Neural cell (in vitro differentiated cells): ENCODE measurements around the gene GLTP. TPM values are rescaled to one million over a fixed set of nuclear protein-coding genes. Genes with fewer than 3 reads are reported as not detected.

ENCODE experiments used
- H2AFZ ChIP-seq: fragments of 200-600, 300-800 bp; sonication (generic), shearing (Covaris generic); 2 replicates; pipeline ENCODE4 v1.6.0; 2014; ENCODE audit warnings: low read depth, mild to moderate bottlenecking, antibody characterized with exemption, low read length, moderate library complexity
- H3F3A ChIP-seq: fragments of 200-600 bp; shearing (Covaris generic); 2 replicates; pipeline ENCODE4 v1.6.1; 2016; ENCODE audit warnings: mild to moderate bottlenecking, moderate library complexity, mixed read lengths, antibody characterized with exemption, low read length; ENCODE audit not compliant: insufficient read depth, poor library complexity, severe bottlenecking
- H3K27ac ChIP-seq: fragments of 200-600, 300-800 bp; sonication (generic), shearing (Covaris generic); 2 replicates; pipeline ENCODE4 v1.5.1; 2014; ENCODE audit warnings: mild to moderate bottlenecking, low read length, moderate library complexity
- H3K27me3 ChIP-seq: fragments of 300-800, 200-600 bp; sonication (generic), shearing (Covaris generic); 2 replicates; pipeline ENCODE4 v1.6.0; 2014; ENCODE audit warnings: mild to moderate bottlenecking, low read depth, low read length, moderate library complexity; ENCODE audit not compliant: insufficient read depth
- H3K36me3 ChIP-seq: fragments of 300-800, 200-600 bp; sonication (generic), shearing (Covaris generic); 2 replicates; pipeline ENCODE4 v1.5.1; 2014; ENCODE audit warnings: mild to moderate bottlenecking, antibody characterized with exemption, low read length, moderate library complexity; ENCODE audit not compliant: insufficient read depth
- H3K4me2 ChIP-seq: fragments of 300-800, 200-600 bp; sonication (generic), shearing (Covaris generic); 2 replicates; pipeline ENCODE4 v1.6.0; 2014; ENCODE audit warnings: mild to moderate bottlenecking, low read length
- H3K4me3 ChIP-seq: fragments of 300-800, 200-600 bp; sonication (generic), shearing (Covaris generic); 2 replicates; pipeline ENCODE4 v1.5.1; 2014; ENCODE audit warnings: mild to moderate bottlenecking, low read length, moderate library complexity
- H3K79me2 ChIP-seq: fragments of 200-600 bp; shearing (Covaris generic); replicated peaks from 2 replicates; pipeline ENCODE4 v1.6.0; 2014; ENCODE audit warnings: mild to moderate bottlenecking, low read length, moderate library complexity; ENCODE audit not compliant: insufficient read depth
- H3K9ac ChIP-seq: fragments of 300-800, 200-600 bp; sonication (generic), shearing (Covaris generic); 2 replicates; pipeline ENCODE4 v1.6.1; 2016; ENCODE audit warnings: mild to moderate bottlenecking, low read length, mixed read lengths
- H3K9me2 ChIP-seq: fragments of 200-600 bp; shearing (Covaris generic); 2 replicates; pipeline ENCODE4 v1.6.1; 2016; ENCODE audit warnings: mild to moderate bottlenecking, low read length, mixed read lengths; ENCODE audit not compliant: insufficient read depth
- H3K9me3 ChIP-seq: fragments of 200-600, 300-800 bp; sonication (generic), shearing (Covaris generic); 2 replicates; pipeline ENCODE4 v1.6.1; 2016; ENCODE audit warnings: mild to moderate bottlenecking, mixed run types, low read length, moderate library complexity, mixed read lengths
- H4K20me1 ChIP-seq: fragments of 200-600 bp; shearing (Covaris generic); 2 replicates; pipeline ENCODE4 v1.6.1; 2016; ENCODE audit warnings: mild to moderate bottlenecking, mixed run types; ENCODE audit not compliant: insufficient read depth
- CTCF ChIP-seq: fragments of 450-650 bp; IDR thresholded peaks from 2 replicates; pipeline ENCODE4 v1.5.1; 2014; ENCODE audit warnings: antibody characterized with exemption, mild to moderate bottlenecking, moderate library complexity; ENCODE audit not compliant: poor library complexity, severe bottlenecking
- EP300 ChIP-seq: fragments of 450-650 bp; conservative IDR thresholded peaks from 2 replicates; pipeline ENCODE4 v1.6.1; 2014; ENCODE audit warnings: antibody characterized with exemption, mild to moderate bottlenecking, moderate library complexity; ENCODE audit not compliant: poor library complexity, severe bottlenecking
- EZH2 ChIP-seq: fragments of 200-600, 300-800 bp; shearing (Covaris generic), sonication (generic); IDR thresholded peaks from 2 replicates; pipeline ENCODE4 v1.6.1; 2014; ENCODE audit warnings: antibody characterized with exemption, low read length, borderline replicate concordance, mild to moderate bottlenecking; ENCODE audit not compliant: insufficient read depth, poor library complexity, severe bottlenecking
- MXI1 ChIP-seq: fragments of 450-650 bp; conservative IDR thresholded peaks from 2 replicates; pipeline ENCODE4 v1.6.1; 2014; ENCODE audit warnings: antibody characterized with exemption, mild to moderate bottlenecking; ENCODE audit not compliant: poor library complexity, severe bottlenecking
- POLR2AphosphoS5 ChIP-seq: IDR thresholded peaks from 2 replicates; pipeline ENCODE4 v1.6.1; 2012
- RAD21 ChIP-seq: fragments of 450-650 bp; conservative IDR thresholded peaks from 2 replicates; pipeline ENCODE4 v1.6.1; 2014; ENCODE audit warnings: antibody characterized with exemption, mild to moderate bottlenecking, moderate library complexity
- REST ChIP-seq: IDR thresholded peaks from 2 replicates; pipeline ENCODE4 v1.6.1; 2012; ENCODE audit warnings: borderline replicate concordance
- SMC3 ChIP-seq: fragments of 450-650 bp; conservative IDR thresholded peaks from 2 replicates; pipeline ENCODE4 v1.6.1; 2014; ENCODE audit warnings: antibody characterized with exemption, mild to moderate bottlenecking, moderate library complexity; ENCODE audit not compliant: poor library complexity
- TAF1 ChIP-seq: IDR thresholded peaks from 2 replicates; pipeline ENCODE4 v1.6.1; 2012; ENCODE audit warnings: low read depth
- polyA plus RNA-seq: library from polyadenylated mRNA; depleted of rRNA; stranded (reverse); fragments of >200 nt; gene quantifications from 2 replicates; pipeline ENCODE4 v1.2.3, GENCODE V29; 2014

Gene GLTP
- polyA plus RNA-seq, 1 donor from 2014 or later: 25.0 TPM

GRCh38 chr12:109833307-109834189 lies 46.8 kb downstream of the GLTP start, which contains the start of gene TRPV4:
TRPV4 (minus strand) TSS chr12:109833398; CDS start chr12:109814796, 18,602 bp downstream.
- Histone ChIP-seq H3F3A (no peaks in the 10 kb centered on the region), H4K20me1 (no peaks in the 10 kb centered on the region), H3K27ac (no peak within 1 kb of the TSS), H3K9ac (no peak within 1 kb of the TSS), H3K4me3 (no peak within 1 kb of the TSS), H3K4me2 (no peak within 1 kb of the TSS), H2AFZ (no peak within 1 kb of the TSS), H3K27me3 (peaks cover 12% of the 10 kb centered on the region), H3K9me3 (no peaks in the 10 kb centered on the region), H3K36me3 (no peaks in the 10 kb centered on the region), H3K79me2 (no peaks in the 10 kb centered on the region), H3K9me2 (no peaks in the 10 kb centered on the region)
- no peak for TF ChIP-seq REST
- TF ChIP-seq SMC3: no peak
- TF ChIP-seq EP300: no peak
- no peak for TF ChIP-seq MXI1
- TF ChIP-seq CTCF: no peak
- TF ChIP-seq RAD21: no peak
- no peak for TF ChIP-seq EZH2
- no peak for TF ChIP-seq TAF1
- no peak for TF ChIP-seq POLR2AphosphoS5

GRCh38 chr12:109832541-109833306 lies 47.6 kb downstream of the GLTP start:
- Histone ChIP-seq H3K9me2 (no peaks in the 10 kb centered on the region), H3K4me3 (no peak overlapping the region), H3K27ac (no peak overlapping the region), H4K20me1 (no peaks in the 10 kb centered on the region), H3K36me3 (no peaks in the 10 kb centered on the region), H3K4me2 (no peak overlapping the region), H3K27me3 (peaks cover 12% of the 10 kb centered on the region), H2AFZ (no peak overlapping the region), H3K9me3 (no peaks in the 10 kb centered on the region), H3K79me2 (no peaks in the 10 kb centered on the region), H3K9ac (no peak overlapping the region), H3F3A (no peaks in the 10 kb centered on the region)
- no peak for TF ChIP-seq REST
- no peak for TF ChIP-seq SMC3
